Posterior vena cava (tissue), 2 donors: ENCODE data around the gene SPTLC2. TPM values are rescaled to one million over a fixed set of nuclear protein-coding genes. Genes with fewer than 3 reads are reported as not detected.
"Not testable (repeated sequence)": the region's sequence is repeated elsewhere in the genome, so short reads cannot be mapped to it uniquely, and the experiment has no call there.

Experiments
- DNase-seq: peaks from one replicate; pipeline ENCODE4 v3.0.0-alpha.2; 2020; ENCODE audit warnings: low spot score
- intact Hi-C, 2 donors: fragments of 100-400 bp; cut with DNase I; formaldehyde crosslinking; loops; one replicate each; pipeline versions ENCODE4 v1.14.1 to v1.14.2; 2022 to 2023
- total RNA-seq, 2 donors: library from RNA; stranded (reverse); fragmentation: NEBNext Ultra II Directional; extraction: Animal tissue kit (Norgen Biotek cat#: 25700); gene quantifications; one replicate each; pipeline ENCODE4 v1.2.1, GENCODE V29; 2021
- donor health status: DM: yes; HTN: yes; CAD: no.
- donor health status: DM: yes; HTN: yes; CAD: no.

Gene SPTLC2
- total RNA-seq, 2 donors from 2014 or later: 27.3 to 29.9 TPM

- no peak for DNase-seq
- intact Hi-C loops: no loop called here
Observed at GRCh38 chr14:77561881-77562280, 54.6 kb downstream of the SPTLC2 start.

GRCh38 chr14:77559381-77559780, 57.1 kb downstream of the SPTLC2 start:
- intact Hi-C loops: loop anchor here in 1 of 2 donors (10.0 kb wide), 1 partner anchor 425 kb away; no protein-coding TSS in a partner anchor
- DNase-seq: no peak

GRCh38 chr14:77557391-77557790, 59.0 kb downstream of the SPTLC2 start:
- DNase-seq: no peak
- intact Hi-C loops: loop anchor here in 1 of 2 donors (10.0 kb wide), 1 partner anchor 423 kb away; no protein-coding TSS in a partner anchor

- DNase-seq: no peak
- intact Hi-C loops: loop anchor here in 1 of 2 donors (10.0 kb wide), 1 partner anchor 422 kb away; no protein-coding TSS in a partner anchor
Observed at GRCh38 chr14:77556946-77557345, 59.5 kb downstream of the SPTLC2 start.

GRCh38 chr14:77554816-77555599, 61.4 kb downstream of the SPTLC2 start:
- intact Hi-C loops: loop anchor here in 1 of 2 donors (5.0 to 10.0 kb wide), 2 partner anchors 98 to 420 kb away; partner anchors contain the start of genes AHSA1 and VIPAS39
- no peak for DNase-seq

- no peak for DNase-seq
- intact Hi-C loops: loop anchor here in 1 of 2 donors (5.0 to 10.0 kb wide), 2 partner anchors 97 to 419 kb away; partner anchors contain the start of genes AHSA1 and VIPAS39
Observed at GRCh38 chr14:77554207-77554606, 62.2 kb downstream of the SPTLC2 start.

GRCh38 chr14:77549451-77549850, 67.0 kb downstream of the SPTLC2 start:
- DNase-seq: no peak
- intact Hi-C loops: loop anchor here in 1 of 2 donors (10.0 kb wide), 1 partner anchor 95 kb away; the partner anchor contains the start of genes AHSA1 and VIPAS39

GRCh38 chr14:77547512-77548180, 68.8 kb downstream of the SPTLC2 start:
- intact Hi-C loops: loop anchor here in 1 of 2 donors (10.0 kb wide), 1 partner anchor 93 kb away; the partner anchor contains the start of genes AHSA1 and VIPAS39
- no peak for DNase-seq

- intact Hi-C loops: loop anchor here in 1 of 2 donors (10.0 kb wide), 1 partner anchor 90 kb away; the partner anchor contains the start of genes AHSA1 and VIPAS39
- not testable (repeated sequence) for DNase-seq
Observed at GRCh38 chr14:77545171-77545570, 71.3 kb downstream of the SPTLC2 start.

GRCh38 chr14:77544571-77544970, 71.9 kb downstream of the SPTLC2 start:
- no peak for DNase-seq
- intact Hi-C loops: loop anchor here in 1 of 2 donors (10.0 kb wide), 1 partner anchor 90 kb away; the partner anchor contains the start of genes AHSA1 and VIPAS39

- intact Hi-C loops: loop anchor here in 1 of 2 donors (10.0 kb wide), 1 partner anchor 89 kb away; the partner anchor contains the start of genes AHSA1 and VIPAS39
- DNase-seq: no peak
Observed at GRCh38 chr14:77543637-77544334, 72.7 kb downstream of the SPTLC2 start.

- intact Hi-C loops: loop anchor here in 1 of 2 donors (10.0 kb wide), 1 partner anchor 88 kb away; the partner anchor contains the start of genes AHSA1 and VIPAS39
- DNase-seq: no peak
Observed at GRCh38 chr14:77543240-77543551, 73.2 kb downstream of the SPTLC2 start.

- intact Hi-C loops: loop anchor here in 1 of 2 donors (10.0 kb wide), 1 partner anchor 88 kb away; the partner anchor contains the start of genes AHSA1 and VIPAS39
- DNase-seq: no peak
Observed at GRCh38 chr14:77542421-77543239, 73.8 kb downstream of the SPTLC2 start.

GRCh38 chr14:77541905-77542304, 74.5 kb downstream of the SPTLC2 start:
- no peak for DNase-seq
- intact Hi-C loops: loop anchor here in 1 of 2 donors (10.0 kb wide), 1 partner anchor 87 kb away; the partner anchor contains the start of genes AHSA1 and VIPAS39

GRCh38 chr14:77536951-77537350, 79.5 kb downstream of the SPTLC2 start:
- not testable (repeated sequence) for DNase-seq
- intact Hi-C loops: loop anchor here in 1 of 2 donors (5.0 kb wide), 1 partner anchor 425 kb away; no protein-coding TSS in a partner anchor

- no peak for DNase-seq
- intact Hi-C loops: no loop called here
Observed at GRCh38 chr14:77531071-77531470, 85.4 kb downstream of the SPTLC2 start.

- DNase-seq: no peak
- intact Hi-C loops: no loop called here
Observed at GRCh38 chr14:77529963-77530362, 86.5 kb downstream of the SPTLC2 start.

GRCh38 chr14:77529213-77529612, 87.2 kb downstream of the SPTLC2 start:
- intact Hi-C loops: no loop called here
- no peak for DNase-seq
